ENCODE results near the gene KAT7.

DNA sequence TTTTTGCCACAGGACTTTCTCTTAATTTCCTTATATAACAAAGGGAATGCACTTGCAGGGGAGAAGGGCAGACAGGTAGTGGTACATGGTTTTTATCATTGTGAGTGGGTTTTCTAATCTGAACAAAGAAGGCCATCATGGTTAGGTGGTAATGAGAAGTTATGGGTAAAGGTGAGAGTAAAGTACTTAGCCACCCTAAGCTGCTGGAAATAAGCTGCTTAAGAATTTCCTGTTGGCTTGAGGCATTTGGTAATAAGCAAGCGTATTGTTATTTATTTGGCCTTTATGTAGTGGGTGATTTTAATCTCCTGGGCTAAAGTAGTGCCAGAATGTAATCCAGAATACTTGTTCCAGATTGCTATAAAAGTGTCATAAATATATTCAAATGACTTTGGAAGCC lies 32.3 kb downstream of the KAT7 start:
- TF ChIP-seq, protein P1, sequence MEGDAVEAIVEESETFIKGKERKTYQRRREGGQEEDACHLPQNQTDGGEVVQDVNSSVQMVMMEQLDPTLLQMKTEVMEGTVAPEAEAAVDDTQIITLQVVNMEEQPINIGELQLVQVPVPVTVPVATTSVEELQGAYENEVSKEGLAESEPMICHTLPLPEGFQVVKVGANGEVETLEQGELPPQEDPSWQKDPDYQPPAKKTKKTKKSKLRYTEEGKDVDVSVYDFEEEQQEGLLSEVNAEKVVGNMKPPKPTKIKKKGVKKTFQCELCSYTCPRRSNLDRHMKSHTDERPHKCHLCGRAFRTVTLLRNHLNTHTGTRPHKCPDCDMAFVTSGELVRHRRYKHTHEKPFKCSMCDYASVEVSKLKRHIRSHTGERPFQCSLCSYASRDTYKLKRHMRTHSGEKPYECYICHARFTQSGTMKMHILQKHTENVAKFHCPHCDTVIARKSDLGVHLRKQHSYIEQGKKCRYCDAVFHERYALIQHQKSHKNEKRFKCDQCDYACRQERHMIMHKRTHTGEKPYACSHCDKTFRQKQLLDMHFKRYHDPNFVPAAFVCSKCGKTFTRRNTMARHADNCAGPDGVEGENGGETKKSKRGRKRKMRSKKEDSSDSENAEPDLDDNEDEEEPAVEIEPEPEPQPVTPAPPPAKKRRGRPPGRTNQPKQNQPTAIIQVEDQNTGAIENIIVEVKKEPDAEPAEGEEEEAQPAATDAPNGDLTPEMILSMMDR (IDR thresholded peaks at IDR 0.05; ENCODE audit: poor library complexity, severe bottlenecking): no peak
- TF ChIP-seq EP300 (conservative IDR thresholded peaks at IDR 0.05; ENCODE audit: poor library complexity, severe bottlenecking) (no peak), POLR2AphosphoS5 (IDR thresholded peaks at IDR 0.05) (no peak)
